Right forelimb (tissue), 1 donor: ENCODE data around the gene CNRIP1.

Experiments used
- DNase-seq: peaks from one replicate; pipeline ENCODE4 v3.0.0-alpha.2; 2018

Gene CNRIP1

GRCh38 chr2:68250196-68250595 is 69.6 kb downstream of the CNRIP1 start:
- no peak for DNase-seq

GRCh38 chr2:68248806-68249205 is 70.9 kb downstream of the CNRIP1 start:
- no peak for DNase-seq

GRCh38 chr2:68248361-68248760 is 71.4 kb downstream of the CNRIP1 start:
- DNase-seq: no peak

- DNase-seq: no peak
These were observed 73.4 kb downstream of the CNRIP1 start for GRCh38 chr2:68246396-68246795.

- no peak for DNase-seq
These were observed 74.1 kb downstream of the CNRIP1 start for GRCh38 chr2:68245672-68246071.

- no peak for DNase-seq
These were observed 74.7 kb downstream of the CNRIP1 start for GRCh38 chr2:68245066-68245465.

GRCh38 chr2:68244456-68244855 is 75.3 kb downstream of the CNRIP1 start:
- DNase-seq: no peak
